Fibroblast of peridontal ligament (primary cell): ENCODE measurements around the gene CD38.
"Not testable (repeated sequence)": the region's sequence is repeated elsewhere in the genome, so short reads cannot be mapped to it uniquely, and the experiment has no call there.

Experiments
- DNase-seq: peaks from one replicate; pipeline ENCODE4 v3.0.0-alpha.2; 2010; ENCODE audit errors: extremely low read depth

The CD38 gene

GRCh38 chr4:15778289-15779241 is at the start of gene CD38:
Gene CD38, plus strand, starts transcription at chr4:15778328. Its CDS starts 87 bp downstream, at chr4:15778415.
- no peak for DNase-seq

- peak; percentile 63 for DNase-seq
These were observed 48.1 kb upstream of the CD38 start for GRCh38 chr4:15729910-15730533.

- not testable (repeated sequence) for DNase-seq
These were observed 45.1 kb upstream of the CD38 start for GRCh38 chr4:15733061-15733460.

- DNase-seq, result no peak
These were observed 42.6 kb upstream of the CD38 start for GRCh38 chr4:15735536-15735935.

GRCh38 chr4:15736514-15737050 is 41.5 kb upstream of the CD38 start:
- DNase-seq, result no peak

- DNase-seq, result no peak
These were observed 40.9 kb upstream of the CD38 start for GRCh38 chr4:15737255-15737654.

GRCh38 chr4:15738877-15739276 is 39.3 kb upstream of the CD38 start:
- DNase-seq, result peak; percentile 45

- DNase-seq, result no peak
These were observed 37.2 kb upstream of the CD38 start for GRCh38 chr4:15740764-15741404.

GRCh38 chr4:15742083-15742582 is 36.0 kb upstream of the CD38 start:
- DNase-seq, result no peak

GRCh38 chr4:15742637-15743036 is 35.5 kb upstream of the CD38 start:
- DNase-seq, result no peak

GRCh38 chr4:15744016-15744545 is 34.0 kb upstream of the CD38 start:
- DNase-seq, result peak; percentile 45

- no peak for DNase-seq
These were observed 32.0 kb upstream of the CD38 start for GRCh38 chr4:15746110-15746509.

GRCh38 chr4:15749001-15749400 is 29.1 kb upstream of the CD38 start:
- no peak for DNase-seq

- DNase-seq, result no peak
These were observed 27.0 kb upstream of the CD38 start for GRCh38 chr4:15751153-15751552.

GRCh38 chr4:15753081-15753480 is 25.0 kb upstream of the CD38 start:
- DNase-seq, result no peak

- no peak for DNase-seq
These were observed 24.3 kb upstream of the CD38 start for GRCh38 chr4:15753786-15754185.

- no peak for DNase-seq
These were observed 23.8 kb upstream of the CD38 start for GRCh38 chr4:15754323-15754722.

GRCh38 chr4:15755321-15756155 is 22.6 kb upstream of the CD38 start:
- DNase-seq, result peak; percentile 44

- no peak for DNase-seq
These were observed 21.7 kb upstream of the CD38 start for GRCh38 chr4:15756361-15756861.

- no peak for DNase-seq
These were observed 21.1 kb upstream of the CD38 start for GRCh38 chr4:15757054-15757453.

GRCh38 chr4:15758294-15758693 is 19.8 kb upstream of the CD38 start:
- no peak for DNase-seq
